Natural killer cell (primary cell): ENCODE results near the gene TMEM259. TPM values are rescaled to one million over a fixed set of nuclear protein-coding genes. Genes with fewer than 3 reads are reported as not detected.

ENCODE experiments used
- ATAC-seq, 3 donors: fragments of 150-1000 bp in 2 of 3; fragments of 200-7000 bp in 1 of 3; cut with Tn5 transposase; 1 replicate in 1 of 3; 2 replicates in 2 of 3; pipeline ENCODE4 v1.10.0; 2021; ENCODE audit warnings: mild to moderate bottlenecking in 2 of 3, moderate library complexity in 2 of 3
- DNase-seq, 2 donors: peaks; one replicate each; pipeline versions ENCODE4 v3.0.0 to v3.0.0-alpha.2; 2013 to 2021; ENCODE audit warnings: mixed read lengths in 1 of 2
- H3K27ac ChIP-seq: one replicate; pipeline ENCODE4 v1.5.1; 2013; ENCODE audit warnings: mild to moderate bottlenecking, low read length
- H3K27me3 ChIP-seq: one replicate; pipeline ENCODE4 v1.6.1; 2013; ENCODE audit warnings: low read length; ENCODE audit not compliant: control insufficient read depth, insufficient read depth
- H3K36me3 ChIP-seq: one replicate; pipeline ENCODE4 v1.6.1; 2013; ENCODE audit warnings: low read length; ENCODE audit not compliant: control insufficient read depth, insufficient read depth
- H3K4me1 ChIP-seq: one replicate; pipeline ENCODE4 v1.6.1; 2013; ENCODE audit warnings: low read length; ENCODE audit not compliant: control insufficient read depth, insufficient read depth
- H3K4me3 ChIP-seq: one replicate; pipeline ENCODE4 v1.5.1; 2013; ENCODE audit warnings: low read length
- H3K9me3 ChIP-seq: one replicate; pipeline ENCODE4 v1.6.1; 2013; ENCODE audit warnings: low read length; ENCODE audit not compliant: control insufficient read depth, insufficient read depth
- H3K27ac Mint-ChIP-seq, 2 donors: one replicate each; pipeline ENCODE4 v1.8.0; 2022; ENCODE audit warnings: mild to moderate bottlenecking in 2 of 2, mixed read lengths in 2 of 2, moderate library complexity in 1 of 2
- H3K27me3 Mint-ChIP-seq, 2 donors: one replicate each; pipeline ENCODE4 v1.8.0; 2022; ENCODE audit warnings: low read depth in 2 of 2, mixed read lengths in 2 of 2
- H3K36me3 Mint-ChIP-seq: one replicate; pipeline ENCODE4 v1.8.0; 2022; ENCODE audit warnings: mixed read lengths
- H3K4me1 Mint-ChIP-seq, 2 donors: one replicate each; pipeline ENCODE4 v1.8.0; 2022; ENCODE audit warnings: mixed read lengths in 2 of 2
- H3K4me3 Mint-ChIP-seq: one replicate; pipeline ENCODE4 v1.8.0; 2022; ENCODE audit warnings: mild to moderate bottlenecking, moderate library complexity, mixed read lengths
- H3K9me3 Mint-ChIP-seq, 2 donors: one replicate each; pipeline ENCODE4 v1.8.0; 2022; ENCODE audit warnings: mixed read lengths in 2 of 2
- CTCF ChIP-seq: fragments of 200-600 bp; IDR thresholded peaks from one replicate; pipeline ENCODE4 v1.8.0; 2022; ENCODE audit warnings: antibody characterized with exemption
- WGBS: methylation state at CpG from one replicate; pipeline ENCODE4 v1.1.7; 2013; ENCODE audit warnings: missing lambda C conversion rate; ENCODE audit not compliant: insufficient coverage; 5-methylcytosine and 5-hydroxymethylcytosine counted together
- intact Hi-C: fragments of 100-400 bp; cut with micrococcal nuclease; formaldehyde crosslinking; loops from one replicate; pipeline ENCODE4 v1.14.2; 2022
- total RNA-seq, 4 donors: library from RNA; stranded (reverse); fragments of 120-200 nt in 1 of 4; gene quantifications; one replicate each; pipeline versions ENCODE4 v1.2.3 to v1.2.4, GENCODE V29; 2013 to 2022

TMEM259 gene
- total RNA-seq, 3 donors from 2014 or later (not counting 1 experiment from before 2014, with no cell fraction given) = 310 to 354 (median 317) TPM

DNA sequence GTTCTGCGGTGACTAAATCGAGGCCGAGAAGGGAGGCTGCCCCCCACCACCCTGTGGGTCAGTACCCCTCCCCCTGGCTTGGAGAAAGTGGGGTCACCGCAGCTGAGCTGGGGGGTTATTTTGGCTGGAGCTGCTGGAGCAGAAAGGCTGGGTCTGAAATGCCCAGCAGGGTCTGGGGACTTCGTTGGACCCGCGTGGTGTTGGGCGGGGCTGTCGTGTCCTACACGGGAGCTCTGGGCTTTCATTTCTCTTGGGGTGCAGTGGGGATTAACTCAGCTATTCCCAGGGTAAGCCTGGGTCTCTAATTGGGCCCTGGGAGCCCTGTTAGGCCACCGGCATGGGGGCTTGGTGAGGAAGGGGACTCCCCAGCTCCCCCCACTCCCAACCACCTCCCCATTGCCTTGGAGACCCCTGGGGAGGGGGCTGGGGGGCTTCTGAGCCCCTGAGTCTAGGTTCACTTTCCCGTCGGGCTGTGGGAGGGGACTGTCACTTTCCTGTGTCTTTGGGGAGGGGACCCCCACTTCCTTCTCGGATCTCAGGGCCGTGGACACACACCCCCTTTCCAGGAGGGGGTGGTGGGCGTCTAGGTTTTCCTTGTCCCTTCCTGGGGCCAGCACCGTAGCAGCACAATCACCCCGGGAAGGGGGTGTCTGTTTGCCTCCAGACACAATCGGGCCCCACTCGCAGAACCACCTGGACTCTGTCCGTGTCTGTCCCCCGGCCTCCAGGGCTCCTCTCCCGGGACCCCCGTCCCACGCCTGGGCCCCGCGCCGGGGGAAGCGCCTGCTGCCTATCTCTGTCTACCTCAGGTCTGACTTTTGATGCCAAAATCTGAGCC lies 47.0 kb downstream of the TMEM259 start:
- no peak overlapping the region for H3K4me3 Mint-ChIP-seq
- no peaks in the 10 kb centered on the region for H3K4me1 Mint-ChIP-seq
- Histone ChIP-seq H3K27me3 (no peaks in the 10 kb centered on the region), H3K4me3 (no peak overlapping the region), H3K36me3 (peaks cover 8% of the 10 kb centered on the region), H3K9me3 (peaks cover 8% of the 10 kb centered on the region), H3K27ac (no peak overlapping the region), H3K4me1 (no peaks in the 10 kb centered on the region)
- DNase-seq (no peak), ATAC-seq (no peak)
- WGBS = 94% methylated on average over 28 of the region's 29 CpGs
- no peak for TF ChIP-seq CTCF
- intact Hi-C loops = no loop called here
- H3K27ac Mint-ChIP-seq = no peak overlapping the region
- H3K36me3 Mint-ChIP-seq = no peaks in the 10 kb centered on the region
- no peaks in the 10 kb centered on the region for H3K9me3 Mint-ChIP-seq
- H3K27me3 Mint-ChIP-seq = no peaks in the 10 kb centered on the region

GRCh38 chr19:972281-972680 lies 48.6 kb downstream of the TMEM259 start:
- no peak overlapping the region for H3K27ac ChIP-seq
- H3K4me3 ChIP-seq = no peak overlapping the region
- no peaks in the 10 kb centered on the region for H3K36me3 Mint-ChIP-seq
- no peak overlapping the region for H3K27ac Mint-ChIP-seq
- WGBS = 97% methylated on average over 4 of the region's 6 CpGs
- H3K4me1 ChIP-seq = no peaks in the 10 kb centered on the region
- H3K4me1 Mint-ChIP-seq = no peaks in the 10 kb centered on the region
- ATAC-seq (no peak), DNase-seq (no peak)
- no peak overlapping the region for H3K4me3 Mint-ChIP-seq
- peaks cover 15% of the 10 kb centered on the region for H3K36me3 ChIP-seq
- H3K9me3 Mint-ChIP-seq = no peaks in the 10 kb centered on the region
- H3K27me3 Mint-ChIP-seq = no peaks in the 10 kb centered on the region
- intact Hi-C loops = no loop called here
- TF ChIP-seq CTCF = no peak
- peaks cover 8% of the 10 kb centered on the region for H3K9me3 ChIP-seq
- H3K27me3 ChIP-seq = no peaks in the 10 kb centered on the region

DNA sequence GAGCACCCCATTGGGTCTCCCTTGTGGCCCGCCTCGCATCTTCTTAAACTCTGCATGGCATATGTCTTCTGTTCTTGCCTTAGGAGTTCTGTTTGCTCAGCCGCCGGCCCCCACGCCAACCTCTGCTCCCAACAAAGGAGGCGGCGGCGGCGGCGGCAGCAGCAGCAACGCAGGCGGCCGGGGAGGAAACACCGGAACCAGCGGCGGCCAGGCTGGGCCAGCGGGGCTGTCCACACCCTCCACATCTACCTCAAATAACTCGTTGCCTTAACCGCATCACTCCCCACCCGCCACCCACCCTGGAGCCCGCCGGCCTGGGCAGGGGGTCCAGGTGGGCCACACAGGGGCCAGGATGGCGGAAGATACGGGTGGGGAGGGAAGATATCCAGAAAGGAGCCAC lies 49.1 kb downstream of the TMEM259 start:
- Histone ChIP-seq H3K27me3 (no peaks in the 10 kb centered on the region), H3K4me3 (no peak overlapping the region), H3K9me3 (peaks cover 8% of the 10 kb centered on the region), H3K36me3 (peaks cover 17% of the 10 kb centered on the region), H3K27ac (no peak overlapping the region), H3K4me1 (no peaks in the 10 kb centered on the region)
- H3K27me3 Mint-ChIP-seq = no peaks in the 10 kb centered on the region
- no peak overlapping the region for H3K4me3 Mint-ChIP-seq
- intact Hi-C loops = no loop called here
- no peaks in the 10 kb centered on the region for H3K36me3 Mint-ChIP-seq
- ATAC-seq (no peak), DNase-seq (no peak)
- 94% methylated on average over 16 of the region's 24 CpGs for WGBS
- no peaks in the 10 kb centered on the region for H3K4me1 Mint-ChIP-seq
- no peaks in the 10 kb centered on the region for H3K9me3 Mint-ChIP-seq
- no peak for TF ChIP-seq CTCF
- H3K27ac Mint-ChIP-seq = no peak overlapping the region
